GM19397 (cell line): ENCODE results near the gene CHKB.
"Not testable (repeated sequence)": the region's sequence is repeated elsewhere in the genome, so short reads cannot be mapped to it uniquely, and the experiment has no call there.

Experiments used
- ATAC-seq: cut with Tn5 transposase; IDR thresholded peaks from one replicate; pipeline ENCODE4 v1.9.1; 2021; ENCODE audit warnings: mild to moderate bottlenecking, moderate library complexity; ENCODE audit not compliant: unreplicated experiment

CHKB gene

GRCh38 chr22:50612528-50613221 is 30.0 kb upstream of the CHKB start:
- no peak for ATAC-seq

DNA sequence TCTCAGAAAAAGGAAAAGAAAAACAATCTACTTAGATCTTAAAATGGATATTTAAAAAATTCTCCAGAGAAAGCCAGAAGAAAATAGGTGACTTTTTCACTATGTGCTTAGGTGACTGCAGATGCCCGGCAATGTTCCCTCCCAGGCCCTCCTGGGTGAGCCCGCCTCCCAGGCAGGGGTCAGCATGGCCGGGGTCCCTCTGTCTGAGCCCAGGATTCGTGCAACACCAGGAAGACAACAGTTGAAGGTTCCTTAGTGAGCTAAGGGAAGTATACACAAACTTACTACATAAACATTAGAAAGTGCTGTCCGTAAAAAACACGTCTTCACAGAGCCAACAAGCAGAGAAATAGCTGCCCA is 29.5 kb upstream of the CHKB start:
- no peak for ATAC-seq

- no peak for ATAC-seq
Observed at GRCh38 chr22:50611341-50612060, 28.9 kb upstream of the CHKB start.

DNA sequence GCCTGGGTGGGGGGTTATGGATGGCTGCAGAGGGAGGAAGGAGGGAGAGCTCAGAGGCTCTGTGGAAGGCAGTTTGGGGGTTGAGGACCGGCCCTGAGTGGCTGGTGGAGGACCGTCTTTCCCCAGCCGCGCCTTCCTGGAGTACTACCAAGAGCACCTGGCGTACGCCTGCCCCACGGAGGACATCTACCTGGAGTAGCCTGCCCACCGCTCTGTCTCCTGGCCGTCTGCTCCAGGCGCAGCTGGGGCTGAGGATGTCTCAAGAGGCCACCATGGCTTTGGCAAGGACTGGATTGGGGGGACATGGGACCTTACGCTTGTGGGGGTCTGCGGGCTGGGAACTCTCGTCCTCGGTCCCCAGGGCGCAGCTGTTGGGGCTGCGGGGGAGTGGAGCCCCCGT is 27.9 kb upstream of the CHKB start:
- no peak for ATAC-seq

DNA sequence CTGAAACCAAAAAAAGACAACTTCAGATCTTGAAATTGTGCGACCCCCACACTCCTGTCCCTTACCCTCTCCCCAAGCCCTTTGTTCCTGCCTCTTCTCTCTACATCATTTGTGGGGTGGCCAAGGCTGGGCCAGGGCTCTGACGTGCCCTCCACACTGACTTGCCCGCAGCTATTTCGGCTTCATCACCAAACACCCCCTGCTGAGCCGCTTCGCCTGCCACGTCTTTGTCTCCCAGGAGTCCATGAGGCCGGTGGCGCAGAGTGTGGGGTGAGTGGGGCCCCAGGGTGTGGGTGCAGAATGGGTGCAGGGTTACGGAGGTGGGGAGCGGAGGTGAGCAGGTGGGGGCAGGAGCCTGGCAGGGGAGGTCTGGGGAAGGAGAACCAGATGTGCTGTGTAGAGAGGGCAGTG is 27.4 kb upstream of the CHKB start:
- no peak for ATAC-seq

DNA sequence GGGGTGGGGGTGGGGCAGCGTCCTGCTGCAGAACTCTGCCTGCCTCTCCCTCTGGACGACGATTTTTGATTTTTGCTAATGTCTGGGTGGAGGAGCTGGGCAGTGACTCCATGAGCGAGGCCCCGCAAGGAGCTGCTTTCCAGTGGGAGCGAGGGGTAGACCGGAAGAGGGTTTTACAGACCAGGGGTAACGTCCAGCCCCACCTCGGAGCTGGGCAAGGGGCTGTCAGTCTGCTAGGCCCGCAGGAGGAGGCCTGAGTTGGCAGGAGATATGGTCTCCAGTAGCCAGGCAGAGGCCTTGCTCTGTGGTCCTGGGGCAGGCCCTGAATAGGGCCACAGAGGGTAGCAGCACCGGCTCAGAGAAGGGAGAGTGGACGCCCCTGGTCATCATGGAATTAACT is 26.9 kb upstream of the CHKB start:
- ATAC-seq = no peak

GRCh38 chr22:50608996-50609395 is 26.3 kb upstream of the CHKB start:
- no peak for ATAC-seq

- not testable (repeated sequence) for ATAC-seq
Observed at GRCh38 chr22:50608058-50608840, 25.6 kb upstream of the CHKB start.

DNA sequence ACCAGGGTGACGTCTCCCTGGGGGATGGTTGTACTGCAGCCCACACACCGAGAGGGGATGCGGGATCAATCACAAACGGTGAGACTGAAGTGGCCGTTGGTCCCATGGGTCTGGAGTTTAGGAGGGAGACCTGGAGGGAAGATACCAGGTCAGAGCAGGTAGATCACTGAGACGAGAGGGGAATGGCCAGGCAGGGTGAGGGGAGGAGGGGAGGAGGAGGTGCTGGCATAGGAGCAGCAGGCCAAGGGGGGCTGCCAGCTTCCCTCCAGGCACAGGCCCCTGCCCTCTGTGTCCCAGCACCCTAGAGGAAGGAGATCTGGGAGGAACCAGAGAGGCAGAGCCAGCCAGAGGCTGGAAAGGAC is 25.0 kb upstream of the CHKB start:
- no peak for ATAC-seq

GRCh38 chr22:50606946-50607658 is 24.5 kb upstream of the CHKB start:
- ATAC-seq = no peak

DNA sequence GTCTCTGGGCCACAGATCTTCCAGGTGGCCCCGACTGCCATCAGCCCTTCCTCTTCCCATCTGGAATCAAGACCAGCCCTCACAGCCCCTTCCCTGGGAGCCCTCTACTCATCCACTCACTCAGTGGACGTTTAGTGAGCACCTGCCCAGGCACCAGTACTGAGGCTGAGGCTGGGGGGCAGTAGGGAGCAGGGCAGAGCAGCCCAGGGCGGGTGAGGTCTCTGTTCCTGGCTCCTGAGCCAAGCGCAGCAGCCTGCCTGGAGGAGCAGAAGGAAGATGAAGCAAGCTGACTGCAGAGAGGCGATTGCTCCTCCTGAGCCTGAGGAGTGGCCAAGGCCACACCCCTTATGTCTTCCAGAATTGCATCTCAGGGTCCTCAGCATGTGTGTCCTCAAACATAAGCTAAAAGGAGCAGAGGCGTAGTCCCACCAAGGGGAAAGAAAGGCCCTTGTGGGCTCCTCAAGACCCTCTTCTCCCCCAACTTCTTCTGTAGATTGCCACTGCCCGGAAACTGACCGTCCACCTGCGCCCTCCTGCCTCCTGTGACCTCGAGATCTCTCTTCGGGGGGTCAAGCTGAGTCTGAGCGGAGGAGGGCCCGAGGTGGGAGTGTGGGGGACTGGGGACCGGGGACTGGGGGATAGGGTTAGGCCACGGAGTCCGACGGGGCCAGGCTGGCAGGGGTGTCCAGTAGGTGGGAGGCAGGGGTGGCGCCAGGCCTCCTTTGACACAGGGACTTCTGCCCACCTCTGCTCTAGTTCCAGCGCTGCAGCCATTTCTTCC is 23.7 kb upstream of the CHKB start:
- ATAC-seq = no peak

DNA sequence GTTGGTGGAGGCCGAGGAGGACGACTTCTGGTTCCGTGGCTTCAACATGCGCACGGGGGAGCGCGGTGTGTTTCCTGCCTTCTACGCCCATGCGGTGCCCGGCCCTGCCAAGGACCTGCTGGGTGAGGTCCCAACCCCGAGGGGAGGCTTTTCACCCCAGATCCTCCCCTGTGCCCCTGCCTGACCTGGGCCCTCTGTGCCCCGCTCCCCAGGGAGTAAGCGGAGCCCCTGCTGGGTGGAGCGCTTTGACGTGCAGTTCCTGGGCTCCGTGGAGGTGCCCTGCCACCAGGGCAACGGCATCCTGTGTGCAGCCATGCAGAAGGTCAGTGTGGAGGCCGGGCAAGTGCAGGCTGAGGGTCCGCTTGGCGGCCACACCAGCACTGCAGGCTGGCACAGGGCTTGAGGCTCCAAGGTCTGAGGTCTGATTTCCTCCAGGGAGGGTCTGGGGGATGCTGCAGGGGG is 23.0 kb upstream of the CHKB start:
- ATAC-seq = no peak

- ATAC-seq = no peak
Observed at GRCh38 chr22:50605002-50605612, 22.5 kb upstream of the CHKB start.

DNA sequence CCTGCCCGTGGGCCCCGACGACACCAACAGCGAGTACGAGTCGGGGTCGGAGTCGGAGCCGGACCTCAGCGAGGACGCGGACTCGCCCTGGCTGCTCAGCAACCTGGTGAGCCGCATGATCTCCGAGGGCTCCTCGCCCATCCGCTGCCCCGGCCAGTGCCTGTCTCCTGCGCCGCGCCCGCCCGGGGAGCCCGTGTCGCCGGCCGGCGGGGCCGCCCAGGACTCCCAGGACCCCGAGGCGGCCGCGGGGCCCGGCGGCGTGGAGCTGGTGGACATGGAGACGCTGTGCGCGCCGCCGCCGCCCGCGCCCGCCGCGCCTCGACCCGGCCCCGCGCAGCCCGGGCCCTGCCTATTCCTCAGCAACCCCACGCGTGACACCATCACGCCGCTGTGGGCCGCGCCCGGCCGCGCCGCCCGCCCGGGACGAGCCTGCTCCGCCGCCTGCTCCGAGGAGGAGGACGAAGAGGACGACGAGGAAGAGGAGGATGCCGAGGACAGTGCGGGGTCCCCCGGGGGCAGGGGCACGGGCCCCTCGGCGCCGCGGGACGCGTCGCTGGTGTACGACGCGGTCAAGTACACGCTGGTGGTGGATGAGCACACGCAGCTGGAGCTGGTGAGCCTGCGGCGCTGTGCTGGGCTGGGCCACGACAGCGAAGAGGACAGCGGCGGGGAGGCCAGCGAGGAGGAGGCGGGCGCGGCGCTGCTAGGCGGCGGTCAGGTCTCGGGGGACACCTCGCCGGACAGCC is 21.8 kb upstream of the CHKB start:
- no peak for ATAC-seq

DNA sequence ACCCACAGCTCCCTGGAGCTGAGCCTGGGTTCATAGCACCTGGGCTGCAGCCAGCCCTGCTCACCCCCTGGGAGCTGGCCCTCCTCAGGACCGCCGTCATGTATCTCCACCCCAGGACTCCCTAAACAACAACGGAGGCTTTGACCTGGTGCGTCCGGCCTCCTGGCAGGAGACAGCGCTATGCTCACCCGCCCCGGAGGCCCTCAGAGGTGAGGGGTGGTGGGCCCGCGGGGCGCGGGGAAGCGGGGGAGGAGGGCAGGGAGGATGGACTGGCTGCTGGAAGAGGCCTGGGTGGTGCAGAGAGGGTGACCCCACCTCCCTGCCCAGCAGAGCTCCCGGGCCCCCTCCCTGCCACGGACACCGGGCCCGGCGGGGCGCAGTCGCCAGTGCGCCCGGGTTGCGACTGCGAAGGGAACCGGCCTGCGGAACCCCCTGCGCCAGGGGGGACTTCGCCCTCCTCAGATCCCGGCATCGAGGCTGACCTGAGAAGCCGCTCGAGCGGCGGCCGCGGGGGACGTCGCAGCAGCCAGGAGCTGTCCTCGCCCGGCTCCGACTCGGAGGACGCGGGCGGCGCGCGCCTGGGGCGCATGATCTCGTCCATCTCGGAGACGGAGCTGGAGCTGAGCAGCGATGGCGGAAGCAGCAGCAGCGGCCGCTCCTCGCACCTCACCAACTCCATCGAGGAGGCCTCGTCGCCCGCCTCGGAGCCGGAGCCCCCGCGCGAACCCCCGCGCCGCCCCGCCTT is 21.0 kb upstream of the CHKB start:
- no peak for ATAC-seq

- no peak for ATAC-seq
Observed at GRCh38 chr22:50602338-50602700, 19.7 kb upstream of the CHKB start.

DNA sequence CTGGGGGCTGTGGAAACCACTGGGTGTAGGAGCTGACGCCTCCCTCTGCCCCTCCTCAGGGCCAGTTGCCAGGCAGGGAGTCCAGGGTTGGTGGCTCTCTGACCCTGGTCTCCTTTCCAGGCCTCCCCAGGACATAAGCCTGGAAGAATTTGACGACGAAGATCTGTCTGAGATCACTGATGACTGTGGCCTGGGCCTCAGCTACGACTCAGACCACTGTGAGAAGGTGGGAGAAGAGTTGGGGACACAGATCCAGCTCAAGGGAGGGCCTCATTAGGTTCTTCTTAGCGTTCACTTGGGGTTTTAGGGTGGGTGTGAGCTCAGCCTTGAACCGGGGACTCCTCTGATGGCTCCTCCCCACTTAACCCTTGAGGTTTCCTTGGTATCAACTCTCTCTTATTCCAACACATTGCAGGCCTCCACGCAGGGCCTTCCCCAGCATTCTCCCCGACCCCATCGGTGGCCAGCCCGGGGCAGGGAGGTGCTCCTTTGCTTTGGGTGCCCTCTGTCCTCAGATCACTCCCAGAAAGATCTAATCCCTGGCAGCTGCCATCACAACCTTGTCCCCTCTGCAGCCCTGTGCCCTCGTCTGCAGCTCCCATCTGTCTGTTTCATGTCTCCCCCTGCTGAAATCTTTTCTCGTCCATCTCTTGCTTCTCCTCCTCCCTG is 19.2 kb upstream of the CHKB start:
- no peak for ATAC-seq

GRCh38 chr22:50600967-50601668 is 18.5 kb upstream of the CHKB start:
- no peak for ATAC-seq
